GM19324 (cell line): ENCODE measurements around the gene LPP.

Experiments used
- ATAC-seq: cut with Tn5 transposase; IDR thresholded peaks from one replicate; pipeline ENCODE4 v1.9.1; 2021; ENCODE audit warnings: mild to moderate bottlenecking, moderate library complexity; ENCODE audit not compliant: unreplicated experiment, low FRiP score

LPP gene

GRCh38 chr3:188266562-188267274, 112.8 kb downstream of the LPP start:
- no peak for ATAC-seq

DNA sequence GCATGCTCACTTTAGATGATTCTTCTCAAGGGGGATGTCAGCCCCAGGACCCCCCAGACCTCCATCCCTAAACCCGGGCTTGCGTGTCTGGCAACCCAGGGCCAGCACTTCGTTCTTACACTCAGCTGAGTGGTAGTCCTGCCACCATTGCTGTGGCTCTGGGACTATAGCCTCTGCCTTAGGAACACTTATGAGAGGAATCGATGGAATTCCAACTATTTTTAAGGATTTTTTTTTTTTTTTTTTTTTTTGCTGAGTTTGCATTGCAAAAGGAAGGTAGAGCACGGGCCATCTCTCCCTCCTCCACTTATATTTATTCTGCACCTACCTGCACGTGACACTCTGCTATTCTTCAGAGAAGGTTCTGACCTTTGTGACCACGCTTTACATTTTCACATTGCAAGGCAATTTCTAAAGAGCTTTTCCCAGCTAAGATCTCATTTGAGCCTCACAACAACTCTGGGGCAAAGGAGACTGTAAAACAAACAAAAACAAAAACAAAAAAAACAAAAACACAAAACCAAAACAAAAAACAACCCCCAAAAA, 113.9 kb downstream of the LPP start:
- ATAC-seq = no peak

GRCh38 chr3:188268336-188268735, 114.4 kb downstream of the LPP start:
- ATAC-seq = no peak

- no peak for ATAC-seq
Observed at GRCh38 chr3:188269040-188269439, 115.1 kb downstream of the LPP start.

DNA sequence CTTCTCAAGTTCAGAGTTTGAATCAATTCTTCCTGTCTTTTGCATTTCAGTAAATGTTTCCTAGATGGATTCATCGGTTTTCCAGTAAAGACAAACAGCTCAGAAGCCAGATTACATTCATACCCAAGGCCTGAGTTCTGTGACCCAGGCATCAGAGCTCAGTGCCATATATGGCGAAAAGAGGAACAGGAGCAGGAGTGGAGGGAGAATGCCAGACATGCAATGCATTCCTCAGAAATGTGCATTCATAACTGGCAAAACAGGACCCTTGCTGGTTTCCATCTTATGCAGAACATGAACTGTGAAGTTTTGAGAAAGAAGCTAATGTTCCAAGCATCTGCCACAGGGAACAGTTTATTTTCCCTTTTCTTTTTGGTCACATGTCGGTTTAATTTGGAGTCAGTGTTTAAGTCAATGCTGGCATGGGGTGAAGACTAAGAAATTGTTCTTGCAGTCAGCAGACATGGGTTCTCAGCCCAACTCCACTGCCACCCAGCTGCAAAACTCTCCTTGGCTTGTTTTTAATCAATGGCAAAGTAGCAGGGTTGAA, 116.5 kb downstream of the LPP start:
- no peak for ATAC-seq

- ATAC-seq = no peak
Observed at GRCh38 chr3:188271226-188271914, 117.4 kb downstream of the LPP start.

- no peak for ATAC-seq
Observed at GRCh38 chr3:188272481-188273372, 118.8 kb downstream of the LPP start.

GRCh38 chr3:188274249-188274915, 120.4 kb downstream of the LPP start:
- no peak for ATAC-seq

DNA sequence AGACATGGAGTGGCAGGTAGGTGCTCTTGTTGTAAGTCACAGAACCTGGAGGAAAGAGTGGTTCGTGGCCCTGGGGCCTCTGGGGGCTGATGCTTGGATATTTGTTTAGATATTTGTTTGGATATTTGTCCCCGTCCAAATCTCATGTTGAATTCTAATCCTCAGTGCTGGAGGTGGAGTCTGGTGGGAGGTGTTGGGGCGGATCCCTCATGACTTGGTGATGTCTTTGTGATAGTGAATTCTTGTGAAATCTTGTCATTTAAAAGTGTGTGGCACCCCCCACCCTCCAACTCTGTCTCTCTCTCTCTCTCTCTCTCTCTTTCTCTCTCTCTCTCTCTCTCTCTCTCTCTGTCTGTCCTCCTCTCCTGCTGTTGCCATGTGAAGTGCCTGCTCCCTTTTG, 122.4 kb downstream of the LPP start:
- ATAC-seq = no peak

- no peak for ATAC-seq
Observed at GRCh38 chr3:188278717-188279324, 124.9 kb downstream of the LPP start.

- no peak for ATAC-seq
Observed at GRCh38 chr3:188279502-188280335, 125.8 kb downstream of the LPP start.

DNA sequence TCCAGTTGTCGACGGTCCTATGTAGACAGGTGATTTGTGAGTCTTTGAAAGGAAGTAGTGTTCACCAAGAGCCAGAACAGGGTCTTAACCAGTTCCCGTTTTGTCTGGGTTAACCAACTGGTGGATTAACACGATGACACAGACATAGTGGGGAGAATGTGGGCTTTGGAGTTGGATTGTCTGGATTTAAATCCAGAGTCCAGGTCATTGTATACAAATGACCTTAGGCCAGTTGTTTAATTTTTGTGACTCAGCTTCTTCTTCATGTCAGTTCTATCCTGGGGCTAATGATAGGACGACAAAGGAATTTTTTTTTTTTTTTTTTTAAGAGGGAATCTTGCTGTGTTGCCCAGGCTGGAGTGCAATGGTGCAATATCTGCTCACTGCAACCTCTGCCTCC, 126.7 kb downstream of the LPP start:
- no peak for ATAC-seq

- ATAC-seq = no peak
Observed at GRCh38 chr3:188282871-188283270, 128.9 kb downstream of the LPP start.

- no peak for ATAC-seq
Observed at GRCh38 chr3:188283347-188283746, 129.4 kb downstream of the LPP start.

GRCh38 chr3:188284455-188285212, 130.7 kb downstream of the LPP start:
- no peak for ATAC-seq

GRCh38 chr3:188286087-188286513, 132.1 kb downstream of the LPP start:
- no peak for ATAC-seq

DNA sequence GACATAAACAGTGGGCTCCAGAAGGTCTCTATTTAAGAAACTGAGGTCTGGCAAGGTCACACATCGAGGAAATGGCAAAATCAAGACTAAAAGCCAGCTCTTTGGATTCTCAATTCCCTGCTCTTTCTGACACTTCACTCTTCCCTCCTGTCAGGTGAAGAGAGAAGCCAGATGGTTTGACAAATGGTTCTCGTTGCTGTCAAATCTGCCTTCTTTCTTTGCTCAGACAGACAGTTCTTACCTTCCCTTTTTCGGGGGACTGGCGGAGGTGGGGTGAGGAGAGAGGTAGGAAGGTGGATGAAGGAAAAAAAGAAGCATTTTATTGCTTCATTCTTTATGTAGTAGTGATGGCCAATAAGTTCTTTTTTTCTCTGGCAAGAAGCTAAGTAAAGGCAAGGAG, 133.4 kb downstream of the LPP start:
- ATAC-seq = no peak
